Airway epithelial cell (primary cell): ENCODE measurements around the gene CBX3. TPM values are rescaled to one million over a fixed set of nuclear protein-coding genes. Genes with fewer than 3 reads are reported as not detected.

ENCODE experiments used
- total RNA-seq: library from RNA; depleted of rRNA; stranded (reverse); fragments of >200 nt; gene quantifications from 2 replicates; pipeline ENCODE4 v1.2.3, GENCODE V29; 2015

The CBX3 gene
- 92.7 and 93.5 TPM in 2 replicates for total RNA-seq

GRCh38 chr7:26201247-26202018 is at the start of gene CBX3:
Gene CBX3, plus strand, starts transcription at chr7:26201745. Its CDS starts 1,254 bp downstream, at chr7:26202999.

GRCh38 chr7:26151953-26152781 is 49.4 kb upstream of the CBX3 start, which contains the start of gene NFE2L3:
Gene NFE2L3, plus strand, starts transcription at chr7:26152198. Its CDS starts 301 bp downstream, at chr7:26152499.

GRCh38 chr7:26200444-26201246 is 900 bp upstream of the CBX3 start, which contains the start of gene HNRNPA2B1:
Gene HNRNPA2B1, minus strand, starts transcription at chr7:26200746. Its CDS starts 169 bp downstream, at chr7:26200577.

Other genes with a start within 250 kb of the CBX3 start
- 11.4 and 12.5 TPM in 2 replicates for gene NFE2L3, start 49.5 kb upstream of the CBX3 start, total RNA-seq
- gene HNRNPA2B1, start 999 bp upstream of the CBX3 start, total RNA-seq = 274 TPM in 2 replicates
- 1.6 and 1.9 TPM in 2 replicates for gene SNX10, start 90.1 kb downstream of the CBX3 start, total RNA-seq